ENCODE measurements around the gene CD200R1. TPM values are rescaled to one million over a fixed set of nuclear protein-coding genes. Genes with fewer than 3 reads are reported as not detected.

CD200R1 gene
- total RNA-seq, 1 experiment from 2014 or later: not detected

DNA sequence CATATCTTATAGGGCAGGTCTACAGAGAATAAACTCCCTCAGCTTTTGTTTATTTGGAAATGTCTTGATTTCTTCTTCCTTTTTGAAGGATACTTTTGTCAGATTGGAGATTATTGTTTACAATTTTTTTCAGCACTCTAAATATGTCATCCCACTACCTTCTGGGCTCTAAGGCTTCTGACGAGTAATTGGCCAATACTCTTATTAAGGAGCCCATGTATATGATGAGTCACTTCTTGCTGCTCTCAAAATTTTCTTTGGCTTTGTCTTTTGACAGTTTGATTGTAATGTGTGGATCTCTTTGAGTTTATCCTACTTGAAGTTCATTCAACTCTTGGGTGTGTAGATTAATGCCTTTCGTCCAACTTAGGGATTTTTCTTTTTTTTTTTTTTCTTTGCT lies 99.3 kb downstream of the CD200R1 start:
- Histone ChIP-seq H2AK5ac (ENCODE audit: insufficient read length, low read length) (no peak overlapping the region), H2BK12ac (ENCODE audit: insufficient read length, low read depth, low read length) (no peak overlapping the region), H4K20me1 (ENCODE audit: control insufficient read depth, insufficient read depth, insufficient read length) (no peaks in the 10 kb centered on the region), H3K27me3 (ENCODE audit: insufficient read depth, low read length) (no peaks in the 10 kb centered on the region), H3K23ac (ENCODE audit: insufficient read length, low read depth, low read length) (no peak overlapping the region), H2BK20ac (ENCODE audit: low read depth, low read length, poor library complexity, severe bottlenecking) (no peak overlapping the region), H3K9me3 (ENCODE audit: control insufficient read depth, low read depth, low read length) (no peaks in the 10 kb centered on the region), H3K4me1 (ENCODE audit: insufficient read depth, low read length) (no peaks in the 10 kb centered on the region; the same call in 1 of the 2 replicates), H3K56ac (ENCODE audit: insufficient read length, low read depth, low read length) (no peak overlapping the region), H4K8ac (replicated peaks; ENCODE audit: insufficient read length, low read depth, low read length) (no peak overlapping the region), H3K4ac (ENCODE audit: low read depth, low read length) (no peak overlapping the region), H4K5ac (ENCODE audit: insufficient read length, low read depth, low read length) (no peak overlapping the region), H2AFZ (ENCODE audit: low read length) (no peak overlapping the region), H3K4me2 (ENCODE audit: insufficient read depth, insufficient read length, low read length) (no peak overlapping the region), H3K18ac (ENCODE audit: insufficient read length, low read depth, low read length) (no peak overlapping the region), H3K79me2 (ENCODE audit: insufficient read depth, low read length) (no peaks in the 10 kb centered on the region), H3K9ac (ENCODE audit: extremely low read depth, insufficient read length, low read length) (no peak overlapping the region), H2BK120ac (ENCODE audit: low read depth, low read length, poor library complexity, severe bottlenecking) (no peak overlapping the region), H3T11ph (ENCODE audit: low read length) (no peak overlapping the region), H2BK15ac (ENCODE audit: low read depth, low read length) (no peak overlapping the region), H3K23me2 (ENCODE audit: insufficient read length, low read depth, low read length, poor library complexity, severe bottlenecking) (no peaks in the 10 kb centered on the region), H2BK5ac (ENCODE audit: insufficient read length, low read length) (no peak overlapping the region), H3K27ac (ENCODE audit: insufficient read length, low read depth, low read length) (no peak overlapping the region), H3K14ac (ENCODE audit: insufficient read depth, low read length) (no peak overlapping the region), H4K91ac (ENCODE audit: insufficient read length, low read depth, low read length) (no peak overlapping the region), H3K79me1 (ENCODE audit: insufficient read depth, low read depth, low read length, poor library complexity, severe bottlenecking) (no peaks in the 10 kb centered on the region)
- H3K27ac Mint-ChIP-seq: no peak overlapping the region
- peaks cover 5 to 7% of the 10 kb centered on the region in 2 experiments for H3K9me3 Mint-ChIP-seq
- peaks cover 22 to 23% of the 10 kb centered on the region in 2 experiments for H3K4me1 Mint-ChIP-seq
- TF ChIP-seq, protein P1, sequence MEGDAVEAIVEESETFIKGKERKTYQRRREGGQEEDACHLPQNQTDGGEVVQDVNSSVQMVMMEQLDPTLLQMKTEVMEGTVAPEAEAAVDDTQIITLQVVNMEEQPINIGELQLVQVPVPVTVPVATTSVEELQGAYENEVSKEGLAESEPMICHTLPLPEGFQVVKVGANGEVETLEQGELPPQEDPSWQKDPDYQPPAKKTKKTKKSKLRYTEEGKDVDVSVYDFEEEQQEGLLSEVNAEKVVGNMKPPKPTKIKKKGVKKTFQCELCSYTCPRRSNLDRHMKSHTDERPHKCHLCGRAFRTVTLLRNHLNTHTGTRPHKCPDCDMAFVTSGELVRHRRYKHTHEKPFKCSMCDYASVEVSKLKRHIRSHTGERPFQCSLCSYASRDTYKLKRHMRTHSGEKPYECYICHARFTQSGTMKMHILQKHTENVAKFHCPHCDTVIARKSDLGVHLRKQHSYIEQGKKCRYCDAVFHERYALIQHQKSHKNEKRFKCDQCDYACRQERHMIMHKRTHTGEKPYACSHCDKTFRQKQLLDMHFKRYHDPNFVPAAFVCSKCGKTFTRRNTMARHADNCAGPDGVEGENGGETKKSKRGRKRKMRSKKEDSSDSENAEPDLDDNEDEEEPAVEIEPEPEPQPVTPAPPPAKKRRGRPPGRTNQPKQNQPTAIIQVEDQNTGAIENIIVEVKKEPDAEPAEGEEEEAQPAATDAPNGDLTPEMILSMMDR (conservative IDR thresholded peaks at IDR 0.05): no peak
- no peak for DNase-seq
- peaks cover 0 to 5% (median 0%) of the 10 kb centered on the region in 3 experiments; a peak in 1 of 7 replicates for H3K36me3 Mint-ChIP-seq (ENCODE audit: insufficient read depth in 1 of 3, low read depth in 3 of 3)
- no peaks in the 10 kb centered on the region for H3K27me3 Mint-ChIP-seq (ENCODE audit: low read depth)
- no CpG with 5 or more reads among the region's 2 CpGs for WGBS (ENCODE audit: extremely low coverage, insufficient read length, low lambda C conversion rate)
- H3K4me3 Mint-ChIP-seq: no peak overlapping the region

Data from H9 (cell line).